Immature natural killer cell (primary cell): ENCODE results near the gene GEMIN7. TPM values are rescaled to one million over a fixed set of nuclear protein-coding genes. Genes with fewer than 3 reads are reported as not detected.
A peak's percentile ranks its signal among the peaks of the same experiment; 100 is the strongest.
"Not testable (repeated sequence)": the region's sequence is repeated elsewhere in the genome, so short reads cannot be mapped to it uniquely, and the experiment has no call there.

Experiments
- DNase-seq, 3 donors: peaks; one replicate each; pipeline ENCODE4 v3.0.0; 2022; ENCODE audit warnings: mixed read lengths in 1 of 3
- H3K27ac Mint-ChIP-seq, 6 donors: one replicate each; pipeline ENCODE4 v1.8.0; 2020; ENCODE audit warnings: mixed read lengths in 6 of 6, mild to moderate bottlenecking in 5 of 6, inconsistent platforms in 4 of 6, moderate library complexity in 3 of 6
- H3K27me3 Mint-ChIP-seq, 3 donors: one replicate each; pipeline ENCODE4 v1.8.0; 2020 to 2021; ENCODE audit warnings: low read depth in 3 of 3, mild to moderate bottlenecking in 3 of 3, mixed read lengths in 3 of 3, moderate library complexity in 3 of 3, inconsistent platforms in 1 of 3
- H3K36me3 Mint-ChIP-seq, 3 donors: one replicate each; pipeline ENCODE4 v1.8.0; 2020; ENCODE audit warnings: mixed read lengths in 3 of 3, inconsistent platforms in 2 of 3, mild to moderate bottlenecking in 2 of 3
- H3K4me1 Mint-ChIP-seq, 2 donors: one replicate each; pipeline ENCODE4 v1.8.0; 2020; ENCODE audit warnings: inconsistent platforms in 2 of 2, mild to moderate bottlenecking in 2 of 2, mixed read lengths in 2 of 2, moderate library complexity in 1 of 2
- H3K4me3 Mint-ChIP-seq, 5 donors: one replicate each; pipeline ENCODE4 v1.8.0; 2020; ENCODE audit warnings: mild to moderate bottlenecking in 5 of 5, mixed read lengths in 5 of 5, inconsistent platforms in 3 of 5, moderate library complexity in 3 of 5
- H3K9me3 Mint-ChIP-seq, 6 donors: one replicate each; pipeline ENCODE4 v1.8.0; 2020; ENCODE audit warnings: mild to moderate bottlenecking in 6 of 6, mixed read lengths in 6 of 6, inconsistent platforms in 4 of 6, moderate library complexity in 3 of 6
- polyA plus RNA-seq, 3 donors: library from polyadenylated mRNA; unstranded; fragments of 300-500 nt; fragmentation: Illumina TruSeq; gene quantifications; one replicate each; pipeline ENCODE4 v1.2.3, GENCODE V29; 2021

Gene GEMIN7
- polyA plus RNA-seq, 3 donors from 2014 or later: 120 to 130 (median 123) TPM

GRCh38 chr19:45110851-45111266 is 31.8 kb downstream of the GEMIN7 start:
- Mint-ChIP-seq H3K4me1 (peaks cover 15 to 16% of the 10 kb centered on the region in 2 donors), H3K27me3 (peaks cover 0 to 2% (median 0%) of the 10 kb centered on the region in 3 donors), H3K4me3 (no peak overlapping the region), H3K36me3 (no peaks in the 10 kb centered on the region), H3K27ac (no peak overlapping the region), H3K9me3 (no peaks in the 10 kb centered on the region)
- DNase-seq: no peak

DNA sequence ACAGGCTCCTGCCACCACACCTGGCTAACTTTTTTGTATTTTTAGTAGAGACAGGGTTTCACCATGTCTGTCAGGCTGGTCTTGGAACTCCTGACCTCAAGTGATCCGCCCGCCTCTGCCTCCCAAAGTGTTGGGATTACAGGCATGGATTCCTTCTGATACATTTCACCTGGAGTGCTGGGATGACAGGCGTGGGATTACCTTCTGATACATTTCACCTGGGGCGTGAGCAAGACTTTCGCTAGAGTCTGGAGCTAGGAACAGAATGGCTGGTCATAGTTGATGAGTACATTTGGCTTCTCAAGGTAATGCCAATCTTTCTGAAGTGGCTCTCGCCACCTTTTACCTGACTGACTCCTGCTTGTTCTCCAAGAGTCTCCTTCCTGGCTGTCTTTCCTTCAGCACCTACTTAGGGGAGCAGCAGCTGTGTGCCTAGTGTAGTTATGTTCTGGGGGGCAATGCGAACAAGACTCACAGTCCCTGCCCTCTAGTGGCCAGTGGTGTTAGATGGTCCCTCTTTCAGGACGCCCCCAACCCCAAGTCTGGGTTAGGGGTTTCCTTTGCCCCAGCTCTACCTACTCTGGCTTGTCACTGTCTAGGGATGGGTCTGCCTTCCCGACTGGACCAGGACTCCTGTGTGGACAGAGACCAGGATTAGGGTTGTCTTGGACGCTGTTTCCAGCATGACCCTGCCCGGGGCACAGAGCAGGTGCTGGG is 33.2 kb downstream of the GEMIN7 start:
- Mint-ChIP-seq H3K4me3 (no peak overlapping the region), H3K27me3 (peaks cover 0 to 2% (median 2%) of the 10 kb centered on the region in 3 donors), H3K36me3 (no peaks in the 10 kb centered on the region), H3K9me3 (no peaks in the 10 kb centered on the region), H3K4me1 (peaks cover 26 to 27% of the 10 kb centered on the region in 2 donors), H3K27ac (no peak overlapping the region)
- DNase-seq: no peak

DNA sequence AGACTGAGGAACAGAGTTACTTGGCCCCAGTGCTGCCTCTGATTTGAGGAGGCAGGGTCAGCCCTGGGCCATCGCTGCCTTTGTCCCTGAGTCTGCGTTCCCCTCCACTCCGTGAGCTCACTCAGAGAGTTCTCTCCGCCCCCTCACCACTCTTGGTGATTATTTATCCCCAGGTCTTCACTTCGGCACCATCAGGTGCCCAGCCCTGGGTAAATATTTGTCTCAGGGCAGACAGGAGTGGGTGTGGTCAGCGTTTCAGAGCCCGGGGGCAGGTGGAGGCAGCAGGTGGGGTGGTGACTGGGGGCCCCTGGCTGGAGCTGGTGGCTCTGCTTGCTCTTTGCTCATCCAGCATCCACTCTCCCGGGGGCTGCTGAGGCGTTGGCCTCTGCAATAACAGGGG is 34.6 kb downstream of the GEMIN7 start:
- Mint-ChIP-seq H3K27ac (no peak overlapping the region), H3K4me1 (peaks cover 35 to 41% of the 10 kb centered on the region in 2 donors), H3K4me3 (no peak overlapping the region), H3K27me3 (peaks cover 0 to 2% (median under 1%) of the 10 kb centered on the region in 3 donors), H3K9me3 (no peaks in the 10 kb centered on the region), H3K36me3 (no peaks in the 10 kb centered on the region)
- DNase-seq: no peak

DNA sequence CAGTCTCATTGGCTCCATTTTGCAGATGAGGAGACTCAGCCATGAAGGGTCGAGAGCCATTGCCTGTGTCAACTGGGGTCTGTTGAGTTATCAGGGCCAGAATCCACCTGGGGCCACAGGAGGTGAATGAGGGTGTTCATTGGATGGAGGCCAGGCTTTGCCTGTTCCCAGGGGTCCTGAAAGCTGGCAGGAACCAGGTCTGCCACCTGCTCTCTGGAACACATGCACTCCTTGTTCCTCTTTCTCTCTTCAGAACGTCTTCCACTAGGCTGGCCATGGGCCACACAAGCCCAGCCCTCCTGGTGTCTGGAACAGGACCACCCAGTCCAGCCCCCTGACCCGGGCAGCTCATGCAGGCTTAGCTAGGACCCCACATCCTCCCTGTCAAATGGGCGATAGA is 35.1 kb downstream of the GEMIN7 start:
- H3K9me3 Mint-ChIP-seq: no peaks in the 10 kb centered on the region
- H3K27ac Mint-ChIP-seq: no peak overlapping the region
- peaks cover 40 to 43% of the 10 kb centered on the region in 2 donors for H3K4me1 Mint-ChIP-seq
- H3K36me3 Mint-ChIP-seq: no peaks in the 10 kb centered on the region
- peaks cover 0 to 2% (median 0%) of the 10 kb centered on the region in 3 donors for H3K27me3 Mint-ChIP-seq
- no peak for DNase-seq
- H3K4me3 Mint-ChIP-seq: no peak overlapping the region

DNA sequence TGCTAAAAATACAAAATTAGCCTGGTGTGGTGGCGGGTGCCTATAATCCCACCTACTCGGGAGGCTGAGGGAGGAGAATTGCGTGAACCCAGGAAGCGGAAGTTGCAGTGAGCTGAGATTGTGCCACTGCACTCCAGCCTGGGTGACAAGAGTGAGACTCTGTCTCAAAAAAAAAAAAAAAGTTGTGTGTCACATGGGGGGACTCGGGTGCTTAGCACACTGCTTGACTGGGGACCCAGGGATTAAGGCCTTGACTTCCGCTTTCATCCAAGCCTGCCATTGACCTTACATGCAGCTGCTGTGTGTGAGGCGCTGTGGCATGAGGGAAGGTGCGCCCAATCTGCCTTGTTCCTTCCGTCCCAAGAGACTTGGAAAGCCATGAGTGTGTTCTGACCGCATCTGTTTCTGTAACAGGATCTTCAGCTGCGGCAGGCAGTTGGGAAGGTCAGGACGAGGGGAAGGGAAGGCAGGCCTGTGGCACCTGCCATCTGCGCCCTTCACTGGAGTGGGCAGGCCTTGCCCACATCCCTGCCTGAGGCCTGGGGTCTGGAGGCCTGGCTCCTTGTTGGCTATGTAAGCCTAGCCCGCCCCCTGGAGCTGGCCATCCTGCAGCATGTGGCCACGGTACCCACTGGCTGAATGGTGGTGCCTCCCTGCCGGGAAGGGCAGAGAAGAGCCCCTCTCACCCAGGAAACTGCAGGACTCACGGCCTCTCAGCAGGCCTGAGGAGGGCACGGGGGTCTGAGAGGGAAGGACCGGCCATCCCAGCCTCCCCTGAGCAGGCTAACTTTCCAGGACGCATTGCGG is 37.0 kb downstream of the GEMIN7 start:
- Mint-ChIP-seq H3K4me3 (peak overlapping the region in 1 of 5 donors; percentile 60), H3K36me3 (no peaks in the 10 kb centered on the region), H3K27me3 (peaks cover 0 to 2% (median 0%) of the 10 kb centered on the region in 3 donors), H3K27ac (no peak overlapping the region), H3K9me3 (no peaks in the 10 kb centered on the region), H3K4me1 (peaks cover 55% of the 10 kb centered on the region in 2 donors)
- no peak for DNase-seq

GRCh38 chr19:45117167-45117594 is 38.1 kb downstream of the GEMIN7 start:
- no peaks in the 10 kb centered on the region for H3K36me3 Mint-ChIP-seq
- peak overlapping the region in 4 of 5 donors; percentile 33 to 60 (median 44) for H3K4me3 Mint-ChIP-seq
- H3K27me3 Mint-ChIP-seq: peaks cover 0 to 2% (median 0%) of the 10 kb centered on the region in 3 donors
- DNase-seq: peak in 2 of 3 donors; percentile 13
- H3K9me3 Mint-ChIP-seq: no peaks in the 10 kb centered on the region
- peak overlapping the region in 5 of 6 donors; percentile 17 to 80 (median 43) for H3K27ac Mint-ChIP-seq
- peaks cover 67% of the 10 kb centered on the region in 2 donors for H3K4me1 Mint-ChIP-seq

GRCh38 chr19:45117671-45118070 is 38.6 kb downstream of the GEMIN7 start:
- peak overlapping the region in 3 of 6 donors; percentile 17 to 76 (median 48) for H3K27ac Mint-ChIP-seq

DNA sequence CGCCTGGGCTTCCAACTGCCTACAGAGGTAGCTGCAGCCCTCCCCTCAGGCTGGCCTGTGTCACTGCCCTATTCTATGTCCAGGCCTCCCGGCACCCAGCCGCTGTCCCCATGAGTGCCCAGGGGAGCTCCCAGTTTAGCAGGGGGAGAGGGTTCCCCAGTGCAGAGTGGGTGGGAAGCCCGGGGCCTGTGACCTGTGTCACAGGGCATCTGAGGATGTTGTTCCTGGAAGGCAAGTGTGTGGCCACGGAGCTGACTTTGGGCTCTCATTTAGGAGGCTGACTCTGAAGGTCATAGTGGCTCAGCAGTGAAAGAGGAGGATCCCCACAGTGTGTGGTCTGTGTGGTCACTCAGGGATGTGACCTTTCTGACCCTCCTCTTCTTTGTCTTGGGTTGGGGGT is 39.0 kb downstream of the GEMIN7 start:
- Mint-ChIP-seq H3K36me3 (no peaks in the 10 kb centered on the region), H3K9me3 (no peaks in the 10 kb centered on the region), H3K4me1 (peaks cover 72 to 73% of the 10 kb centered on the region in 2 donors), H3K27ac (peak overlapping the region in 4 of 6 donors; percentile 48 to 82 (median 75)), H3K4me3 (peak overlapping the region in 2 of 5 donors; percentile 49 to 65), H3K27me3 (peaks cover 0 to 2% (median 0%) of the 10 kb centered on the region in 3 donors)
- no peak for DNase-seq

More at GRCh38 chr19:45117671-45118070, 38.6 kb downstream of the GEMIN7 start:
- H3K36me3 Mint-ChIP-seq: no peaks in the 10 kb centered on the region
- peaks cover 0 to 2% (median 0%) of the 10 kb centered on the region in 3 donors for H3K27me3 Mint-ChIP-seq
- H3K9me3 Mint-ChIP-seq: no peaks in the 10 kb centered on the region
- H3K4me3 Mint-ChIP-seq: peak overlapping the region in 1 of 5 donors; percentile 10
- DNase-seq: no peak
- peaks cover 72% of the 10 kb centered on the region in 2 donors for H3K4me1 Mint-ChIP-seq

- DNase-seq, H3K36me3 Mint-ChIP-seq, H3K9me3 Mint-ChIP-seq, H3K27me3 Mint-ChIP-seq: not testable (repeated sequence)
- Mint-ChIP-seq H3K4me3 (peak overlapping the region; percentile 49 to 71 (median 65)), H3K4me1 (peaks cover 72 to 74% of the 10 kb centered on the region in 2 donors), H3K27ac (peak overlapping the region; percentile 23 to 82 (median 75))
These were observed 39.7 kb downstream of the GEMIN7 start for GRCh38 chr19:45118591-45119355.

- H3K27me3 Mint-ChIP-seq: peaks cover 0 to 2% (median 0%) of the 10 kb centered on the region in 3 donors
- H3K4me1 Mint-ChIP-seq: peaks cover 72 to 76% of the 10 kb centered on the region in 2 donors
- DNase-seq: no peak
- peak overlapping the region in 3 of 6 donors; percentile 23 to 39 (median 24) for H3K27ac Mint-ChIP-seq
- H3K36me3 Mint-ChIP-seq: no peaks in the 10 kb centered on the region
- H3K9me3 Mint-ChIP-seq: no peaks in the 10 kb centered on the region
- peak overlapping the region in 3 of 5 donors; percentile 27 to 65 (median 29) for H3K4me3 Mint-ChIP-seq
These were observed 40.5 kb downstream of the GEMIN7 start for GRCh38 chr19:45119582-45119981.

- Mint-ChIP-seq H3K36me3 (no peaks in the 10 kb centered on the region), H3K27ac (peak overlapping the region in 4 of 6 donors; percentile 29 to 79 (median 34)), H3K4me3 (peak overlapping the region in 2 of 5 donors; percentile 8 to 36), H3K4me1 (peaks cover 67 to 71% of the 10 kb centered on the region in 2 donors), H3K27me3 (peaks cover 0 to 1% (median 0%) of the 10 kb centered on the region in 3 donors), H3K9me3 (no peaks in the 10 kb centered on the region)
- DNase-seq: no peak
These were observed 42.8 kb downstream of the GEMIN7 start for GRCh38 chr19:45121827-45122345.

GRCh38 chr19:45122832-45123231 is 43.8 kb downstream of the GEMIN7 start:
- H3K4me1 Mint-ChIP-seq: peaks cover 57 to 62% of the 10 kb centered on the region in 2 donors

DNA sequence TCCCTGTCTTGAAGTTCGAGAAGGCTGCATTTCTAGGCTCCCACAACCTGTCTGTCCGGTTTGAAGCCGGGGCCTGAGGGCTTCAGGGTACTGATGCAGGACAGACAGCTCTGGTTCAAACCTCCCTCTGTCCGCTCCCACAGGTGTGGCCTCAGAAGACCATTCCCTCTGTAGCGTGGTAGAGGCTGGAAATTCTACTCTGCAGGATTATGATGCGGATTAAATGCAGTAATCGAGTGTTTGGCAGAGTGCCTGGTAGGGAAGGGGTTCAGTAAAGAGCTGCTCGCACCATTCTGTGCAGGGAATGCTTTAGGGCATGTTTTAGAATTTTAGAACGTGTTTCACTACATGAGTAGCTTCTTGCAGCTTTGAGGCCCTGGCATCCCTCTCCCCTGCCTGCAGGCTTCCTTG is 44.4 kb downstream of the GEMIN7 start:
- no peaks in the 10 kb centered on the region for H3K36me3 Mint-ChIP-seq
- no peak for DNase-seq
- H3K4me1 Mint-ChIP-seq: peaks cover 51 to 55% of the 10 kb centered on the region in 2 donors
- H3K27ac Mint-ChIP-seq: no peak overlapping the region
- no peaks in the 10 kb centered on the region for H3K27me3 Mint-ChIP-seq
- H3K4me3 Mint-ChIP-seq: no peak overlapping the region
- no peaks in the 10 kb centered on the region for H3K9me3 Mint-ChIP-seq

More at GRCh38 chr19:45122832-45123231, 43.8 kb downstream of the GEMIN7 start:
- no peaks in the 10 kb centered on the region for H3K36me3 Mint-ChIP-seq
- H3K27ac Mint-ChIP-seq: peak overlapping the region in 2 of 6 donors; percentile 28 to 89
- DNase-seq: no peak
- no peak overlapping the region for H3K4me3 Mint-ChIP-seq
- no peaks in the 10 kb centered on the region for H3K9me3 Mint-ChIP-seq
- H3K27me3 Mint-ChIP-seq: no peaks in the 10 kb centered on the region
